Omental fat pad (tissue), 4 donors: ENCODE data around the gene SFRP5. TPM values are rescaled to one million over a fixed set of nuclear protein-coding genes. Genes with fewer than 3 reads are reported as not detected.

Experiments
- ATAC-seq: fragments of 150-250 bp; one replicate; pipeline ENCODE4 v1.9.1; 2016; ENCODE audit warnings: mild to moderate bottlenecking, moderate library complexity; ENCODE audit not compliant: low FRiP score
- DNase-seq: peaks from one replicate; pipeline ENCODE4 v3.0.0-alpha.2; 2019; ENCODE audit warnings: low spot score
- total RNA-seq, 4 donors: library from RNA; depleted of rRNA; stranded (reverse); fragments of >200 nt; gene quantifications; one replicate each; pipeline ENCODE4 v1.1.0, GENCODE V29; 2016
- TF ChIP-seq, protein P1 (sequence below), 3 donors: fragments of 450-650 bp; IDR thresholded peaks; one replicate each; pipeline ENCODE4 v1.5.1; 2016 to 2017; ENCODE audit warnings: antibody characterized with exemption in 3 of 3, mild to moderate bottlenecking in 3 of 3, moderate library complexity in 2 of 3

SFRP5 gene
- total RNA-seq, 4 donors from 2014 or later = 0.56 to 4.1 (median 0.60) TPM; not detected in 1

DNA sequence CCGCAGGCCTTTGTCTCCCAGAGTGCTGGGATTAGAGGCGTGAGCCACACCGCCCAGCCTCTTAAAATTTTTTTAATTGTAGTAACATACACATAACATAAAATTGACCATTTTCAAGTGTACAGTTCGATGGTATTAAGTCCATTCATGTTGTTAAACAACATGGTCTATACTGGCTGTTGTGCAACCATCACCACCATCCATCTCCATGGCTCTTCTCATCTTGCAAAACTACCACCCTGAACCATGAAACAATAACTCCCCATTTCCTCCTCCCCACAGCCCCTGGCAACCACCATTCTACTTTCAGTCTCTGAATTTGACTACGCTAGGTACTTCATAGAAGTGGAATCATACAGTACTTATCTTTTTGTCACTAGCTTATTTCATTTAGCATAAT lies 42.8 kb downstream of the SFRP5 start:
- DNase-seq (no peak), ATAC-seq (no peak)
- TF ChIP-seq, protein P1, sequence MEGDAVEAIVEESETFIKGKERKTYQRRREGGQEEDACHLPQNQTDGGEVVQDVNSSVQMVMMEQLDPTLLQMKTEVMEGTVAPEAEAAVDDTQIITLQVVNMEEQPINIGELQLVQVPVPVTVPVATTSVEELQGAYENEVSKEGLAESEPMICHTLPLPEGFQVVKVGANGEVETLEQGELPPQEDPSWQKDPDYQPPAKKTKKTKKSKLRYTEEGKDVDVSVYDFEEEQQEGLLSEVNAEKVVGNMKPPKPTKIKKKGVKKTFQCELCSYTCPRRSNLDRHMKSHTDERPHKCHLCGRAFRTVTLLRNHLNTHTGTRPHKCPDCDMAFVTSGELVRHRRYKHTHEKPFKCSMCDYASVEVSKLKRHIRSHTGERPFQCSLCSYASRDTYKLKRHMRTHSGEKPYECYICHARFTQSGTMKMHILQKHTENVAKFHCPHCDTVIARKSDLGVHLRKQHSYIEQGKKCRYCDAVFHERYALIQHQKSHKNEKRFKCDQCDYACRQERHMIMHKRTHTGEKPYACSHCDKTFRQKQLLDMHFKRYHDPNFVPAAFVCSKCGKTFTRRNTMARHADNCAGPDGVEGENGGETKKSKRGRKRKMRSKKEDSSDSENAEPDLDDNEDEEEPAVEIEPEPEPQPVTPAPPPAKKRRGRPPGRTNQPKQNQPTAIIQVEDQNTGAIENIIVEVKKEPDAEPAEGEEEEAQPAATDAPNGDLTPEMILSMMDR (IDR thresholded peaks at IDR 0.05) = no peak

GRCh38 chr10:97726636-97727178 lies 45.1 kb downstream of the SFRP5 start:
- ATAC-seq (peak; percentile 79), DNase-seq (no peak)
- TF ChIP-seq, protein P1 (IDR thresholded peaks at IDR 0.05) = no peak

GRCh38 chr10:97724341-97724941 lies 47.4 kb downstream of the SFRP5 start:
- TF ChIP-seq, protein P1 (IDR thresholded peaks at IDR 0.05) = no peak
- peak; percentile 83 for ATAC-seq
- DNase-seq = no peak

DNA sequence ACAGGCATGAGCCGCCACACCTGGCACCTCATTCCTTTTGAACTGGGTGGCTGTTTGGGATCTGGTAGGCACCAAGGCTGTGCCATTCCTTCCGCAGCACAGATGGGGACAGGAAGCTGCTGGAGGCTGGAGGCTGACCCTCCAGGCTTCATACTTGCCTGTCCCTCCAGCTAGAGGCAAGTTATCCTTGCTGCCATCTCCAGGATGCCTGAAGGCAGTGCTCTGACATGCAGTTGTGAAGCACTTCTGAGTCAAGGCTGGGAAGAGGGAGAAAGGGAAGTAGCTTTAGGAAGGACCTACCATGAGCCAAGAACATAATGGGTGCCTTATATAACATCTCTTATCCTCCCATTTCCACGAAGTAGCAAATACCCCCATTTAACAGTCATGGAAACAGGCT lies 48.8 kb downstream of the SFRP5 start:
- DNase-seq = no peak
- TF ChIP-seq, protein P1 (IDR thresholded peaks at IDR 0.05) = no peak
- ATAC-seq = no peak

DNA sequence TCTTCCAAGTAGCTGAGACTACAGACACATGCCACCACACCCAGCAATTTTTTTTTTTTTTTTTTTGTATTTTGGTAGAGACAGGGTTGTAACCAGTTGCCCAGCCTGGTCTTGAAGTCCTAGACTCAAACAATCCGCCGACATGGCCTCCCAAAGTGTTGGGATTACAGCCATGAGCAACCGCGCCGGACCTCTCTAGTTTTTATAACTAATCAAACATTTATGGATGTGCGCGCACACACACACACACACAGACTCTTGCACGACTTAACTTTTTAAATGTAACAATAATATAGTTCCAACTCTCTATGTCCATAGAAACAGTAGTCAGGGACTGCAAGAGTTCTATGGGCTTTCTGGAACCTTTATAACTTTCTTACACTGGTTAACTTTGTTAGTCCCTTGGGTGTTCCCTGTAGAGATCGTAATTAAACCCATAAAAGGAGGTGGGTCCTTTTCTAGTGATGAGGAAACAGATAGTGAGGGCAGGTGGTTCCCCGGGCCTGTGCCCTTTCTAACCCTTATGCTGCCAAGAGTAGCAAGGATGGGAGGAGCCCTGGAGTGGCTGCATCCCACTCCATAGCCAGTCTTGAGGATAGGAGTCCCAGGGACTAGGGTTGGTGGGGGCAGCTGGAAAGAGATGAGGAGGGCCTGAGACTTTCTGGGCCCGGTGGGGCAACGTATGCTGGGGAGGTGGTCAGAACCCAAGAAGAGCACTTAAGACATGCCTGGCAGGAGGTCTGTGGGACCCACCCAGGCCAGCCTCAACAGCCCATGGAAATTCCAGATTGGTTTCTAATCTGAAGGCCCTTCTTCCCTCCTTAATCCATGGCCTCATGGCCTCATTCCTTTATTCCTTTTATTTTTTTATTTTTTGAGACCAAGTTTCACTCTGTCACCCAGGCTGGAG lies 49.7 kb downstream of the SFRP5 start:
- no peak for ATAC-seq
- TF ChIP-seq, protein P1 (IDR thresholded peaks at IDR 0.05) = no peak
- no peak for DNase-seq

- no peak for ATAC-seq
- TF ChIP-seq, protein P1 (IDR thresholded peaks at IDR 0.05) = no peak
Measured at GRCh38 chr10:97719602-97720001, 52.2 kb downstream of the SFRP5 start.

More at GRCh38 chr10:97719602-97720001, 52.2 kb downstream of the SFRP5 start:
- DNase-seq = no peak
